OCI-LY1 (cell line): Measurements from ENCODE around the gene LRFN2.

Source experiments
- H2AFZ ChIP-seq: fragments of 200-600 bp; sonication (generic), shearing (Covaris generic); 2 replicates; pipeline ENCODE4 v1.6.0; 2014; ENCODE audit warnings: antibody characterized with exemption, mild to moderate bottlenecking, low read length
- H3F3A ChIP-seq: fragments of 200-600 bp; sonication (generic), shearing (Covaris generic); 2 replicates; pipeline ENCODE4 v1.6.0; 2014; ENCODE audit warnings: mild to moderate bottlenecking, antibody characterized with exemption, low read length, moderate library complexity; ENCODE audit not compliant: insufficient read depth
- H3K27ac ChIP-seq: fragments of 200-600 bp; sonication (generic); 2 replicates; pipeline ENCODE4 v1.5.1; 2014; ENCODE audit warnings: low read length, mixed run types, mild to moderate bottlenecking, low read depth; ENCODE audit not compliant: poor library complexity, severe bottlenecking
- H3K27me3 ChIP-seq: fragments of 200-600 bp; sonication (generic); 2 replicates; pipeline ENCODE4 v1.6.0; 2014; ENCODE audit warnings: antibody characterized with exemption, mild to moderate bottlenecking, low read length, moderate library complexity; ENCODE audit not compliant: insufficient read depth
- H3K36me3 ChIP-seq: fragments of 200-600 bp; sonication (generic); 2 replicates; pipeline ENCODE4 v1.6.1; 2014; ENCODE audit warnings: mild to moderate bottlenecking, antibody characterized with exemption, low read length, moderate library complexity, mixed read lengths; ENCODE audit not compliant: insufficient read depth
- H3K4me1 ChIP-seq: fragments of 200-600 bp; sonication (generic); 2 replicates; pipeline ENCODE4 v1.5.1; 2014; ENCODE audit warnings: mild to moderate bottlenecking, low read length, moderate library complexity; ENCODE audit not compliant: insufficient read depth, severe bottlenecking
- H3K4me2 ChIP-seq: fragments of 200-600 bp; sonication (generic), shearing (Covaris generic); 2 replicates; pipeline ENCODE4 v1.6.1; 2014; ENCODE audit warnings: low read length
- H3K4me3 ChIP-seq: fragments of 200-600 bp; sonication (generic); 2 replicates; pipeline ENCODE4 v1.5.1; 2014; ENCODE audit warnings: low read length, low read depth, mild to moderate bottlenecking, mixed read lengths; ENCODE audit not compliant: poor library complexity, severe bottlenecking
- H3K79me2 ChIP-seq: fragments of 200-600 bp; shearing (Covaris generic); 2 replicates; pipeline ENCODE4 v1.6.1; 2016; ENCODE audit warnings: mixed run types, low read length, mixed read lengths; ENCODE audit not compliant: insufficient read depth
- H3K9ac ChIP-seq: fragments of 200-600 bp; sonication (generic), shearing (Covaris generic); 2 replicates; pipeline ENCODE4 v1.6.1; 2014; ENCODE audit warnings: mild to moderate bottlenecking, low read length, mixed read lengths
- H3K9me2 ChIP-seq: fragments of 200-600 bp; sonication (generic), shearing (Covaris generic); 2 replicates; pipeline ENCODE4 v1.6.1; 2014; ENCODE audit warnings: low read depth, mild to moderate bottlenecking, low read length, mixed read lengths
- H3K9me3 ChIP-seq: fragments of 200-600 bp; shearing (Covaris generic); 2 replicates; pipeline ENCODE4 v1.6.1; 2014; ENCODE audit warnings: low read length, mixed read lengths
- H4K20me1 ChIP-seq: fragments of 200-600 bp; sonication (generic), shearing (Covaris generic); 2 replicates; pipeline ENCODE4 v1.6.0; 2016; ENCODE audit warnings: mild to moderate bottlenecking, low read length; ENCODE audit not compliant: insufficient read depth
- EZH2 ChIP-seq: fragments of 200-600 bp; sonication (generic), shearing (Covaris generic); IDR thresholded peaks from 2 replicates; pipeline ENCODE4 v1.8.0; 2017; ENCODE audit warnings: borderline replicate concordance, mixed run types, mild to moderate bottlenecking, antibody characterized with exemption, low read length, moderate library complexity, mixed read lengths
- TF ChIP-seq, protein P1 (sequence below): fragments of 200-600 bp; sonication (generic), shearing (Covaris generic); IDR thresholded peaks from 2 replicates; pipeline ENCODE4 v1.5.1; 2017; ENCODE audit warnings: mild to moderate bottlenecking, antibody characterized with exemption, low read length, moderate library complexity, mixed read lengths

The LRFN2 gene

GRCh38 chr6:40441150-40441549 lies 146.0 kb downstream of the LRFN2 start:
- no peaks in the 10 kb centered on the region for H3K79me2 ChIP-seq
- H3F3A ChIP-seq: no peaks in the 10 kb centered on the region
- no peak overlapping the region for H3K27ac ChIP-seq
- H2AFZ ChIP-seq: no peak overlapping the region
- no peaks in the 10 kb centered on the region for H3K4me1 ChIP-seq
- no peak overlapping the region for H3K4me3 ChIP-seq
- no peaks in the 10 kb centered on the region for H4K20me1 ChIP-seq
- no peak overlapping the region for H3K4me2 ChIP-seq
- TF ChIP-seq EZH2: no peak
- TF ChIP-seq, protein P1, sequence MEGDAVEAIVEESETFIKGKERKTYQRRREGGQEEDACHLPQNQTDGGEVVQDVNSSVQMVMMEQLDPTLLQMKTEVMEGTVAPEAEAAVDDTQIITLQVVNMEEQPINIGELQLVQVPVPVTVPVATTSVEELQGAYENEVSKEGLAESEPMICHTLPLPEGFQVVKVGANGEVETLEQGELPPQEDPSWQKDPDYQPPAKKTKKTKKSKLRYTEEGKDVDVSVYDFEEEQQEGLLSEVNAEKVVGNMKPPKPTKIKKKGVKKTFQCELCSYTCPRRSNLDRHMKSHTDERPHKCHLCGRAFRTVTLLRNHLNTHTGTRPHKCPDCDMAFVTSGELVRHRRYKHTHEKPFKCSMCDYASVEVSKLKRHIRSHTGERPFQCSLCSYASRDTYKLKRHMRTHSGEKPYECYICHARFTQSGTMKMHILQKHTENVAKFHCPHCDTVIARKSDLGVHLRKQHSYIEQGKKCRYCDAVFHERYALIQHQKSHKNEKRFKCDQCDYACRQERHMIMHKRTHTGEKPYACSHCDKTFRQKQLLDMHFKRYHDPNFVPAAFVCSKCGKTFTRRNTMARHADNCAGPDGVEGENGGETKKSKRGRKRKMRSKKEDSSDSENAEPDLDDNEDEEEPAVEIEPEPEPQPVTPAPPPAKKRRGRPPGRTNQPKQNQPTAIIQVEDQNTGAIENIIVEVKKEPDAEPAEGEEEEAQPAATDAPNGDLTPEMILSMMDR: no peak
- no peaks in the 10 kb centered on the region for H3K9me2 ChIP-seq
- H3K9me3 ChIP-seq: no peaks in the 10 kb centered on the region
- no peaks in the 10 kb centered on the region for H3K27me3 ChIP-seq
- no peak overlapping the region for H3K9ac ChIP-seq
- H3K36me3 ChIP-seq: no peaks in the 10 kb centered on the region

GRCh38 chr6:40440053-40440452 lies 147.1 kb downstream of the LRFN2 start:
- Histone ChIP-seq H3K4me1 (no peaks in the 10 kb centered on the region), H3K4me3 (no peak overlapping the region), H2AFZ (no peak overlapping the region), H3K27ac (no peak overlapping the region), H3K9ac (no peak overlapping the region), H3K9me3 (no peaks in the 10 kb centered on the region), H3K4me2 (no peak overlapping the region), H4K20me1 (no peaks in the 10 kb centered on the region), H3K36me3 (no peaks in the 10 kb centered on the region), H3F3A (no peaks in the 10 kb centered on the region), H3K79me2 (no peaks in the 10 kb centered on the region), H3K27me3 (no peaks in the 10 kb centered on the region), H3K9me2 (no peaks in the 10 kb centered on the region)
- TF ChIP-seq EZH2: no peak
- TF ChIP-seq, protein P1: no peak

- TF ChIP-seq, protein P1: no peak
- TF ChIP-seq EZH2: no peak
- no peaks in the 10 kb centered on the region for H3K4me1 ChIP-seq
These were observed 148.0 kb downstream of the LRFN2 start for GRCh38 chr6:40439026-40439800.

More at GRCh38 chr6:40439026-40439800, 148.0 kb downstream of the LRFN2 start:
- H3K36me3 ChIP-seq: no peaks in the 10 kb centered on the region
- H3K79me2 ChIP-seq: no peaks in the 10 kb centered on the region
- no peaks in the 10 kb centered on the region for H3K9me2 ChIP-seq
- H4K20me1 ChIP-seq: no peaks in the 10 kb centered on the region
- H3K27ac ChIP-seq: no peak overlapping the region
- no peak overlapping the region for H3K4me3 ChIP-seq
- H2AFZ ChIP-seq: no peak overlapping the region
- no peak overlapping the region for H3K9ac ChIP-seq
- no peaks in the 10 kb centered on the region for H3K27me3 ChIP-seq
- H3F3A ChIP-seq: no peaks in the 10 kb centered on the region
- H3K4me2 ChIP-seq: no peak overlapping the region
- H3K9me3 ChIP-seq: no peaks in the 10 kb centered on the region
